H54 (cell line): ENCODE results near the gene IL3.

Experiments
- DNase-seq: peaks from one replicate; pipeline ENCODE4 v3.0.0; 2011; ENCODE audit warnings: low spot score, mixed read lengths; ENCODE audit not compliant: insufficient read length
- FAIRE-seq: peaks from 3 replicates; lab custom pipeline; 2011; peaks lifted over from hg19 to GRCh38; lab: Jason Lieb, UNC
- POLR2A ChIP-seq: IDR thresholded peaks from 2 replicates; pipeline ENCODE4 v1.6.1; 2011; ENCODE audit warnings: low read depth, mild to moderate bottlenecking, low read length

The IL3 gene

DNA sequence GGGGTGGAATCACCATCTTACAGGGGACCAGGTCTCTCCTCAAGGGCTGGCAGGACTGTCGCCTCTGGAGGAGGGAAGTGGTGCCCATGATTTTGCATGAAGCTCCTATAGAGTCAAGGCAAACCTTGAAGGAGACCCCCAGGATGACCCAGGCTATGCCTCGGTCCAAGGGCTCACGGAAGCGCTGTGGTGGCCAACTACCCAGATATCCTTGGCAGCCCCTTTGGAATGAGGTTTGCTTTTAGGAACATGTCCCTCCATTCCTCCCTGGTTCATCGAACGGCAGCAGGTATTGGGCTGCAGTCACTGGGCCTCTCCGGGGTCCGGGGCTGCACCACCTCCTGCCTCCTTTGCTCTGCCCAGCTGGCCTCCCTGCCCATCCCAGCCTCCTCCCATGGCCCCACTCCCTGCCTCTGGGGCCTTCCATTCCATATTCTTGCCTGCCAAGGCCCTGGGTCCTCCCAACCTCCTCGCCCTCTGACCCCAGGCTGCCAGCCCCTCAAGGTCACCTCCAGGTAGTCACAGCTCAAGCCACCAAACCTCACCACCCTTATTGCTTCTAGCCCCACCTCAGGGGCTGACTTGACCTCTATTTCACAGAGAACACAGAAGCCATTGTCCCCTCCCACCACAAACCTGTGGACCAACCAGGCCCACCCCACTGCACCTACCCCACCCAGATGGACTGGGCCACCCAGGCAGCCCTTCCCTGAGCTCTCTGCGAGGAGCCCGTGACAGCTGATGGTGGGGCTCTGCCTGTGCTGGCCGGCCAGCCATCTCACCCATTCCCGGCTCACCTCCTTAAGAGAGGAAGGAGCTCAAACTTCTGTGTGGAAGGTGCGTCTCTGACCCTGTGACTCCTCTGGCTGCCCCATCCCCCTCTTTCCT is 3.6 kb upstream of the IL3 start:
- DNase-seq, result no peak

DNA sequence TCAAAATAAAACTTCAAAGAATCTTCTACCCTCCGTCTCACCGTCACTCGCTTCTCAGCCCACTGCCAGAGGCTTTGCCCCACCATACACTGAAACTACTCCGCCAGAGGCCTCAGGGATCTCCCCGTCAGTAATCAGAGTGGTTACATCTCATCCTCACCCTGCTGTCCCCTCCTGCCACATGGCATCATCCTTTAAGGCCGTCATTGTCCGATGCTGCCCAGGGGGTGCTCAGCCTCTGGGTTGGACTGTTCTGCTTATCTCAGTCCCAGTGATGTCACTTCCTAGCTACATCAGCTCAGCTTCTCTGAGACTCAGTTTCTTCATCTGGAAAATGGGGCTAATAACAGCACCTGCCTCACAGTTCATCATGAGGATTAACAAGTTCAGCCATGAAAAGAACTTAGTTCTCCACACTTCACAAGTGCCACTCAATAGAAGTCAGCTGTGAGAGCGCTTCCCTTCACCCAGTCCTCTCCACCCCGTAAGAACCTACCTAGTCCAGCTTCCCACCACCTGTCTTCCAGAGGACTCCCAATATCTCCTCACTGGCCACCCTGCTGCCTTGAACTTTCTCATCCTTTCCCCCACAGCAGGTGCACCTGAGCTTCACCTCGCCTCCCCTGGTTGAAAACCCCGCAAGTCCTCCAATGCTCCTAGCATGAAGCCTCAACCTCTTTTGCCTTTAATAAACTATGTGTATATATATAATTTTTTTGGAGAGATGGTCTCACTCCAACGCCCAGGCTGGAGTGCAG is 2.8 kb upstream of the IL3 start:
- FAIRE-seq, result no peak
- no peak for TF ChIP-seq POLR2A
- DNase-seq, result no peak

More for the DNA sequence above, 3.6 kb upstream of the IL3 start:
- TF ChIP-seq POLR2A, result no peak
- no peak for FAIRE-seq

- FAIRE-seq (no peak), DNase-seq (no peak)
- no peak for TF ChIP-seq POLR2A
Measured at GRCh38 chr5:132058646-132059042, 1.8 kb upstream of the IL3 start.

GRCh38 chr5:132059043-132059695 is 1.3 kb upstream of the IL3 start:
- DNase-seq (no peak), FAIRE-seq (no peak)
- TF ChIP-seq POLR2A, result no peak

- DNase-seq (no peak), FAIRE-seq (no peak)
Measured at GRCh38 chr5:132059696-132060500, 557 bp upstream of the IL3 start.

DNA sequence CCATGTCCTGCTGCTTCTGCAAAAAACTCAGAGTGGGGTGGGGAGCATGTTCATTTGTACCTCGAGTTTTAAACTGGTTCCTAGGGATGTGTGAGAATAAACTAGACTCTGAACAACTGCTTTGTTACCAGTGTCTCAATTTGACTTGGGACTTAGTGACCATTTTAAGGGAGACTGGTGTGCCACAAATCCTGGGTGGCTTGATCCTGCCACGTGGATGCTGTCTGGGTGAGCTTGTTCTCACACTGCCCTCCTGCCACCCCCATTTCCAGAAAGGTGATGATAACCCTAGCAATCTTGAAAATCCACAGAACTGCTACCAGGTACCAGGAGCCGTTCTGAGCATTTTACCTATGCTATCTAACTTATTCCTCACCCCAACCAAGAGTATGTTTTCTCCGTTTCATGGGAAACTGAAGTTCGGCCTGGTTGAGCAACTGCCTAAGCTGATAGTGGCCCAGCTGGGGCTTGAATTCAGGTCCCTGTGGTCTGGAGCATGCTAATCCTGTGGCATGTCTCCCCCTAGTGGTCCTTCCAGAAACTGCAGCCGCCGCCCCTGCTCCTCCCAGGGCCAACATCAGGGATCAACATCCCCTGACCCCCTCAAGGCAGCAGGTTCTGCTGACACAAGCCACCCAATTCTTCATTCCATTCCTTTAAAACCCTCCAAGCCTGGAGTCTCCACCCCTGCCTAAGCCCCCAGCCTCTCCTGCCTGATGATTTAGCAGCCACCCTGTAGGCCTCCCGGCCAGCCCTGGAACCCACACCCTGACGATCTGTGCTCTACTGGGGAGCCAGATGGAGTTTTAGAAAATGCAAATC is 2.8 kb downstream of the IL3 start:
- FAIRE-seq, result no peak
- TF ChIP-seq POLR2A, result no peak
- DNase-seq, result peak; percentile 70

More at GRCh38 chr5:132059696-132060500, 557 bp upstream of the IL3 start:
- TF ChIP-seq POLR2A, result no peak

DNA sequence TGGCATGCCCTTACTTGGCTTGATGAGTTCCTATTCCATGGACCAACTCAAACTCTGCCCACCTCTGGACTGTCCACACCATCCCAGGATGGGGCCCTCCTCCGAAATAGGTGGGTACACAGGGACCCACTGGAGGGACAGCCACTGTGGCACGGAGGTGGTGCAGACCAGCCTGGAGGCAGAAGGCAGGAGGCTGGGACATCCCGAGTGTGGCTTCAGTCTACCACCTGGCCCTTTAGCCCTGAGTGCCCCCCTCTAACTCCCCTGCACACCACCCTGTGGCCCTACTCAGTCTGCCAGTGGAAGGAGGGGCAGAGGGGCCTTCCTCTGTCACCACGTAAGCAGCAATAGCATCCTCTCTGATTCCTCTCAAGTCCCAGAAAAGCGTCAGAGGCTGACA is 3.7 kb downstream of the IL3 start:
- DNase-seq, result no peak
- no peak for TF ChIP-seq POLR2A
- no peak for FAIRE-seq

- no peak for TF ChIP-seq POLR2A
- peak; percentile 86 for DNase-seq
- no peak for FAIRE-seq
Measured at GRCh38 chr5:132064738-132065331, 4.4 kb downstream of the IL3 start.

DNA sequence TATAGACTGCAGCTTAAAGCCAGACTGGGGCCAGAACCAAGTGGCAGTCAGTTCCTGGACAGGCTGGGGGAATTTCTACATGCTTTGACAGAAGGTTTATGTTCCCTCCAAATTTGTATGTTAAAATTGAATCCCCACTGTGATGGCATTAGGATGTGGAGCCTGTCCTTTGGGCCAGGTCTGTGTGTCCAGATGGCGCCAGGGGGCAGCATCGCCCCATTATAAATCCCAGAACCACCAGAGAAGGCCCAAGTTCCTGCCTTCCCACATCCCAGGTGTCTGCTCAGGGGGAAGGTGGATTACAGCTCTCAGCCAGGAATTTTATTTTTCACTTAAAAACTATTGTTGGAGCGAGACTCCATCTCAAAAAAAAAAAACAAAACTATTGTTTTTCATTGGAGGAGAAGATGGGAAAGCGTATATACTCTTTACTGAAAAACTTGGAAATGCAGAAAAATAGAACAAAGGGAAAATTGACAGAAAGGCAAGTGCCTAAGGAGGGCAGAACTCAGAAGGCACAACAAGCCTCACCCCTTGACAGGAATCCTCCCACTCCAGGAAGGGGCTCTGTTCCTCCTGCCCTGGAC is 5.0 kb downstream of the IL3 start:
- peak; percentile 78 for DNase-seq
- FAIRE-seq, result peak; percentile 15
- TF ChIP-seq POLR2A, result no peak

DNA sequence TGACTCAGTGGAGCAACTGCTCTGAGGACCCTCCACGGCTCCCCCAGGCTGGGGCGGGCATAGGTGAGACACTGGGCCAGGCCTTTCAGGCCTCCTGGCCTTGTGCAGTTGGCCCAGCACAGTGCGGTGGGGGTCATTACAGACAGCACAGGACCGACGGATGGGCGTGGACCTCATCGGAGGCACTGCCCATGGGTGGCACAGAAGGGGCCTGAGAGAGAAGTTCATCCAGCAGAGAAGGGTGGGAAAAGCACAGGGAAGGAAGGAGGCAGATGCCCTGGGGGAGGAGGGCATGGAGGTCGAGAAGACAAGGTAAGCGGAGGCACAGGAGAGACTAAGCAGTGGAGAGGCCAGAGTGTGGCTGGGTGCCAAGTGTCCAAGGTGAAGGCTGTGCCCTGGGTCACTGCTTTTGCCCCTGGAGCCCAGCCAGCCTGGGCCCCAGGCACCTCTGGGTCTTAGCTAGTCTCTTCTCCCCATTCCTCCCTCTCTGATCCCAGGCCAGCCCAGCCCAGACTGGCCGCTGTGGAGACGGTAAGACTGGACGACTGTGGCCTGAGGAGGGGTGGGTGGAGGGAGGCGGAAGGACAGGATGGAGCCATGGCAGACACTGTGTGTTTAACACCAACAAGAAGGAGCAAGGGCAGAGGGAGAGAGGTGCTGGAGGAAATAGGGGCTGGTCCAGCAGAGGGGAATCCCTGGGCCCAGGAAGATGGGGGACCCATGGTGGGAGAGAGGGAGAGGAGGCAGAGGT is 5.7 kb downstream of the IL3 start:
- FAIRE-seq (no peak), DNase-seq (no peak)
- no peak for TF ChIP-seq POLR2A

- no peak for DNase-seq
- no peak for FAIRE-seq
- no peak for TF ChIP-seq POLR2A
Measured at GRCh38 chr5:132066871-132067270, 6.4 kb downstream of the IL3 start.

GRCh38 chr5:132067451-132067850 is 7.0 kb downstream of the IL3 start:
- TF ChIP-seq POLR2A, result no peak
- FAIRE-seq, result no peak
- DNase-seq, result no peak
